Measurements from ENCODE around the gene USP50. TPM values are rescaled to one million over a fixed set of nuclear protein-coding genes. Genes with fewer than 3 reads are reported as not detected.

USP50 gene
- total RNA-seq, 2 experiments from 2014 or later: not detected

Other genes with a start within 250 kb of the USP50 start
- 10 to 100 TPM; 33.5 to 35.2 TPM for gene GABPB1, start 191.5 kb downstream of the USP50 start, total RNA-seq
- gene USP8, start 122.3 kb downstream of the USP50 start, total RNA-seq: 10 to 100 TPM; 55.6 to 58.8 TPM
- gene TRPM7, start 140.1 kb upstream of the USP50 start, total RNA-seq: 10 to 100 TPM; 38.0 to 40.2 TPM
- gene SPPL2A, start 219.0 kb upstream of the USP50 start, total RNA-seq: 10 to 100 TPM; 77.9 to 83.6 TPM

Data from activated CD8-positive, alpha-beta T cell treated with anti-CD3 and anti-CD28 coated beads, Interleukin-2, amount 10 ng/mL, durations not matched to agents 7 days and 5 days (primary cell).